Right ventricle myocardium inferior (tissue), 1 donor: Measurements from ENCODE around the gene WDR37. TPM values are rescaled to one million over a fixed set of nuclear protein-coding genes. Genes with fewer than 3 reads are reported as not detected.
A peak's percentile ranks its signal among the peaks of the same experiment; 100 is the strongest.
"Not testable (repeated sequence)": the region's sequence is repeated elsewhere in the genome, so short reads cannot be mapped to it uniquely, and the experiment has no call there.

ENCODE experiments used
- ATAC-seq: fragments of 200-7000 bp; cut with Tn5 transposase; one replicate; pipeline ENCODE4 v1.9.1; 2020; ENCODE audit warnings: mild to moderate bottlenecking, moderate library complexity
- DNase-seq: peaks from one replicate; pipeline ENCODE4 v3.0.0; 2021; ENCODE audit errors: missing footprints
- intact Hi-C: fragments of 100-400 bp; cut with DNase I; formaldehyde crosslinking; loops from one replicate; pipeline ENCODE4 v1.11.0; 2022
- total RNA-seq: library from RNA; stranded (reverse); fragmentation: NEBNext Ultra II Directional; extraction: Animal tissue kit (Norgen Biotek cat#: 25700); gene quantifications from one replicate; pipeline ENCODE4 v1.2.1, GENCODE V29; 2021
- donor health status: DM: no; HTN: yes; CAD: no; lungs with severe emphysema.

WDR37 gene
- total RNA-seq, 1 donor from 2014 or later = 28.9 TPM

DNA sequence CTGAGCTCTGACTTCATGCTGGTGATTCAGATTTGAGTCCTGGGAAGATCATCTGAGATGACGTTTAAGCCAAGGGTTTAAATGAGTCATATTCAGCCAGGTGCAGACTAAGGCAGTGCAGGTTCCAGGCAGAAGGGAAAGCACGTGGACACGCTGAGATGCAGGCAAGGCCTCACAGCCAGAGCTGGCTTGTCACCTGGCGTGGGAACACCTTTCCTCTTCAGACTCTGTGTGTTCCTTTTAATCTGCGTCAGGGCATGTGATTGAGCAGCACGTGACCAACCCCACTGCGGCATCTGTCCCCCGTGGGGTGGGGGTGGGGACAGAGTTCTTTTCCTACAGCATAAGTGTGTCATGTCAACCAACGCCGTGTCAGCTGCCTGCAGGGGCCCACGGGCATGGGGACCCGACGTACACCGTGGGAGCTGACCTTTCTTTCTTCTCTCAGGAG, 19.8 kb upstream of the WDR37 start:
- no peak for ATAC-seq
- intact Hi-C loops = no loop called here
- DNase-seq = no peak

- intact Hi-C loops = no loop called here
- ATAC-seq (no peak), DNase-seq (no peak)
Observed at GRCh38 chr10:1037098-1037497, 19.1 kb upstream of the WDR37 start.

DNA sequence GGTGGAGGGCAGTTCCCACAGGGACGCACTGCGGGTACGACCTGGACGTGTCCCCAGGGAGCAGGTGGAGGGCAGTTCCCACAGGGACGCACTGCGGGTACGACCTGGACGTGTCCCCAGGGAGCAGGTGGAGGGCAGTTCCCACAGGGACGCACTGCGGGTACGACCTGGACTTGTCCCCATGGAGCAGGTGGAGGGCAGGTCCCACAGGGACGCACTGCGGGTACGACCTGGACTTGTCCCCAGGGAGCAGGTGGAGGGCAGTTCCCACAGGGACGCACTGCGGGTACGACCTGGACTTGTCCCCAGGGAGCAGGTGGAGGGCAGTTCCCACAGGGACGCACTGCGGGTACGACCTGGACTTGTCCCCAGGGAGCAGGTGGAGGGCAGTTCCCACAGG, 17.4 kb upstream of the WDR37 start:
- intact Hi-C loops, ATAC-seq, DNase-seq: not testable (repeated sequence)

- DNase-seq (no peak), ATAC-seq (no peak)
- intact Hi-C loops = no loop called here
Observed at GRCh38 chr10:1040133-1040532, 16.1 kb upstream of the WDR37 start.

DNA sequence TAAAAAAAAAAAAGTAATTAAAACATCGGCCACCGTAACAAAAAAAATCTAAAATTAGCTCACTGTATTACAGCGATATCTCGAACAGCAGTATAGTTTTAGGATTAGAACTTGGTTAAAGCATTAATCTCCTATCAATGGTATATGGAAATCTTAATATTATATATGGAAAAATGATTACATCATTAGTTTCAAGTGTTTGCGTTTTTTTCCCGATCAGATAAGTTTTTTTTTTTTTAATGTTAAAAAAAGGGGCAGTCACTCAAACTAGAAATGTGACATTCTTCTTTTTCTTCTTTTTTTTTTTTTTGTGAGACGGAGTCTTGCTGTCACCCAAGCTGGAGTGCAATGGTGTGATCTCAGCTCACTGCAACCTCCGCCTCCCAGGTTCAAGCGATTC, 14.7 kb upstream of the WDR37 start:
- ATAC-seq (no peak), DNase-seq (no peak)
- intact Hi-C loops = no loop called here

- ATAC-seq (peak; percentile 73), DNase-seq (peak; percentile 80)
- intact Hi-C loops = no loop called here
Observed at GRCh38 chr10:1043532-1043995, 12.6 kb upstream of the WDR37 start.

DNA sequence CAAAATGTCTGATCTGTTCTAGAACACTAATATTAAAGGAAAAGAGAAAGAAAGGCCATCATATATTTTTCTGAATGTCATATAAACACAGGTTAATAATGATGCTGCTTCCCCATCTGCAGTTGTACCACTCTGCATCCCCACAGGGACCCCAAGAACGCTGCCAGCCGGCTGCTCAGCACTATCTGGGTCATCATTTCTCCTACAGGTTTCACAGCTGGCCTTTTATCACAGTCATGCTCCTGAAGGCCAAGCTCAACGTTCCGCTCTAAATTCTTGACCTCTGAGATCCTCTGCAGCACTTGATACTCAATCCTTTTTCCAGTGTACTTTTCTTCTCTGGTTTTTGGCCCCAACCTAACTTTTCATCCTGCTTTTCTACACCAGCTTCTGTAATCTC, 12.0 kb upstream of the WDR37 start:
- intact Hi-C loops = no loop called here
- DNase-seq (no peak), ATAC-seq (no peak)

DNA sequence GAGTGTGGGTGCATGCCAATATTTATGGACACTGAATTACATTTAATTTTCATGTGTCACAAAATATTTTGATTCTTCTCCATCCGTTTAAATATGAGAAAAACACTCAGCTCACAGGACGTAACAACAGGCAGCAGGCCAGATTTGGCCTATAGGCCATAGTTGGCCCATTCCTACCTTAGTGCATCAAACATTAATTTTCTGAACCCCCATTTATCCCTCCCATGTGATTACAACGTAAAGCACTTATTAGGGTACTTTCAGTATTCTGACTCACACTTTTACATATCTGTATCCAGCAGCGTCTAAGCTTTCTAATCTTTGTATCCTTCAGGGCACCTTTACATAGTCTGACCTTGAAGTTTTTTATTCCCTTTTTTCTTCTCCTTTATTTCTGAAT, 11.2 kb upstream of the WDR37 start:
- ATAC-seq (no peak), DNase-seq (no peak)
- intact Hi-C loops = loop anchor here (5.0 kb wide), 1 partner anchor 358 kb away; the partner anchor contains the start of gene DIP2C

DNA sequence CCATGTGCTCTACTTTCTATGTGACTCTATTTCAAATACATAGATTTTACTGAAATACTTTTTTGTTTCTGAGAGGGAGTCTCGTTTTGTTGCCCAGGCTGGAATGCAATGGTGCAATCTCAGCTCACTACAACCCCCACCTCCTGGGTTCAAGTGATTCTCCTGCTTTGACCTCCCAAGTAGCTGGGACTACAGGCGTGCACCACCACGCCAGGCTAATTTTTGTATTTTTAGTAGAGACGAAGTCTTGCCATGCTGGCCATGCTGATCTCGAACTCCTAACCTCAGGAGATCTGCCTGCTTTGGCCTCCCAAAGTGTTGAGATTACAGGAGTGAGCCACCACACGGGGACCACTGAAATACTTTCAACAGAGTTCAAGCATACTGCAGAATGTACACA, 10.8 kb upstream of the WDR37 start:
- DNase-seq (no peak), ATAC-seq (no peak)
- intact Hi-C loops = loop anchor here (5.0 kb wide), 1 partner anchor 358 kb away; the partner anchor contains the start of gene DIP2C

DNA sequence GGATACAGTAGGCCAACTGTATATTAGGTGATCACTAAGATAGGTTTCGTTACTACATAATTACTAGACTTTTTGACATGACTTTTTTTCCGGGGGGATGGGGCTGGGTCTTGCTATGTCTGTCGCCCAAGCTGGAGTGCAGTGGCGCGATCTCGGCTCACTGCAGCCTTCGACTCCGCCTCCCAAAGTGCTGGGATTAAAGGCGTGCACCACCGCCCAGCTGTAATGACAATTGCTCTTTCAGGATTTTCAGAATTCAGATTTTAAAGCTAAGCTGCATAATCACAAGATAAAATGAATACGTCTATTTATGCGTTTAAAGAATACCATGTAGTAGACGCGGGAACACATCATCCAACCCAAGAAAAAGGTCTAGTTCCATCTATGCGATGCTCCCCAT, 8.2 kb upstream of the WDR37 start:
- no peak for ATAC-seq
- intact Hi-C loops = loop anchor here (2.0 to 5.0 kb wide), 2 partner anchors 59 to 361 kb away; partner anchors contain the start of genes DIP2C and GTPBP4

DNA sequence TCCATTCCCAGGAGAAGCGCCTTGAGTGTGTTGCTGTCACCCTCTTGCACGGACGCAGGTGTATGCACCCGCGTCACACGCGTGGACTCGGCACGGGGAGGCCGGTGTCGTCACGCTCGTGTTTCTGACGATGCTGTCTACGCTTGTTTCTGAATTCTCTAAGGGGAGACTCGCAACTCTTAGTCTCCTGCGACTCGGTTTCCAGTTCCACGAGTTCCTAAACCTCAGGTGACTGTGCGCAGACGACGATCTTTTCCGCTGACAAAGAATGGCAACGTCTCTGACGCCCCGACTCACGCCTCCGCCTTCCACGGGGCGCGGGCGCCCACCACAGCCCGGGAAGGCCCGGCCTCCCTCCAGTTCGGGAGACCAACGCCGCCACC, 7.8 kb upstream of the WDR37 start:
- intact Hi-C loops = loop anchor here (2.0 to 5.0 kb wide), 2 partner anchors 60 to 361 kb away; partner anchors contain the start of genes DIP2C and GTPBP4
- ATAC-seq = no peak

More for the DNA sequence above, 8.2 kb upstream of the WDR37 start:
- DNase-seq = peak; percentile 62

DNA sequence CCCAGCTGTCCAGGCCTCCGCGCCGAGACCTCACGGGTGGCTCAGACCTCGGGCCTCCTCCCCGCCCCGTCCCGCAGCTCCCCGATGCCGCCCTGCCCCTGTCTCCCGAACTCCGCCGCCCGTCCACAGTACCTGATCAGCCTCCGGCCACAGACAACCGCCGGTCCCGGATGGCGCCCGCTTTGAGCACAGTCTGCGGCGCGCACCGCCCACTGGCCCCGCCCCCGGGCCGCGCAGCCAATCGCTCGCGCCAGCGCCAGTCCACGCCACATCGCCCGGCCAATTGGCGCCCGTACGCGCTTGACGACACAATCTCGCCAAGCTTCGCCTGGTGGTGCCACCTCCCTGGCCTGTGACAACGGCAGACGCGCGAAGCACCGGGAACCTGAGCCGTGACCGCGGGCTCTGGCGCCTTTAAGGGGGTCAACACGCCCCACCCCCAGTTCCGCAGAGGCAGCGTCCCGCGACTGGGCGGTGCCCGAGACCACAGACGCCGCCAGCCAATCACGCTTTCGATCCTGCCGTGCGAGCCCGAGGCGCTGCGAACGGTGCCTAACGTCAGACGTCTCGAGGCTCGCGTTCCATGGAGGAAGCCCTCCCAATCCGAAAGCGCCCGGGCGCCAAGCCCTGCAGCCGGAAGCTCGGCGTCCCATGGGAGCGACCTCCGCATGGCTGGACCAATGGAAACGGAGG, 7.3 kb upstream of the WDR37 start, which contains the start of gene IDI1:
Gene IDI1, minus strand, starts transcription at position 388 of the 693 bp plus-strand sequence. Its CDS starts 116 bp downstream, at position 272.
- intact Hi-C loops = loop anchor here (2.0 to 5.0 kb wide), 2 partner anchors 60 to 362 kb away; partner anchors contain the start of genes DIP2C and GTPBP4

More for the DNA sequence above, 7.8 kb upstream of the WDR37 start:
- DNase-seq = peak; percentile 71

DNA sequence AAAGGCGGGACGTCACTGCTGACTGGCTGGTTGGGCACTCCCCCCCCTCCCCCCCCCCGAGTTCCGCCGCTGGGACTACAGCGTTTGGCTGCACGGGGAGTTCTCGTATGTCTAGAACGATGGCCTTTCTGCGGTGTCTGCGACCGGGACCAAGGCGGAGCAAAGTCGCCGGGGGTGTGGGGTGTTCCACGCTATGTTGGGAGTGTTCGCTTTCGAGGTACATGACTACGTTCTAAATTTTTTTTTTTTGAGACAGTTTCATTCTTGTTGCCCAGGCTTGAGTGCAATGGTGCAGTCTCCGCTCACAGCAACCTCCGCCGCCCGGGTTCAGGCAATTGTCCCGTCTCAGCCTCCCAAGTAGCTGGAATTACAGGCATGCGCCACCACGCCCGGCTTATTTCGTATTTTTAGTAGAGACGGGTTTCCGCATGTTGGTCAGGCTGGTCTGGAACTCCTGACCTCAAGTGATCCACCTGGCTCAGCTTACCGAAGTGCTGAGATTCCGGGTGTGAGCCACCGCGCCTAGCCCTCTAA, 6.7 kb upstream of the WDR37 start:
- intact Hi-C loops = loop anchor here (2.0 to 5.0 kb wide), 2 partner anchors 61 to 362 kb away; partner anchors contain the start of genes DIP2C and GTPBP4
- ATAC-seq (no peak), DNase-seq (no peak)

More for the DNA sequence above, 7.3 kb upstream of the WDR37 start, which contains the start of gene IDI1:
- peak; percentile 97 for ATAC-seq
- DNase-seq = peak; percentile 99

- intact Hi-C loops = loop anchor here (10.0 kb wide), 1 partner anchor 115 kb away; the partner anchor contains the start of gene LARP4B
- no peak for DNase-seq
- no peak for ATAC-seq
Observed at GRCh38 chr10:1050145-1050544, 6.0 kb upstream of the WDR37 start.

- intact Hi-C loops = loop anchor here (10.0 kb wide), 1 partner anchor 116 kb away; the partner anchor contains the start of gene LARP4B
Observed at GRCh38 chr10:1050554-1050953, 5.6 kb upstream of the WDR37 start.

GRCh38 chr10:1054684-1055083, 1.5 kb upstream of the WDR37 start:
- intact Hi-C loops = loop anchor here (10.0 kb wide), 1 partner anchor 120 kb away; the partner anchor contains the start of gene LARP4B
- no peak for ATAC-seq
- no peak for DNase-seq

More at GRCh38 chr10:1050554-1050953, 5.6 kb upstream of the WDR37 start:
- no peak for DNase-seq
- no peak for ATAC-seq

DNA sequence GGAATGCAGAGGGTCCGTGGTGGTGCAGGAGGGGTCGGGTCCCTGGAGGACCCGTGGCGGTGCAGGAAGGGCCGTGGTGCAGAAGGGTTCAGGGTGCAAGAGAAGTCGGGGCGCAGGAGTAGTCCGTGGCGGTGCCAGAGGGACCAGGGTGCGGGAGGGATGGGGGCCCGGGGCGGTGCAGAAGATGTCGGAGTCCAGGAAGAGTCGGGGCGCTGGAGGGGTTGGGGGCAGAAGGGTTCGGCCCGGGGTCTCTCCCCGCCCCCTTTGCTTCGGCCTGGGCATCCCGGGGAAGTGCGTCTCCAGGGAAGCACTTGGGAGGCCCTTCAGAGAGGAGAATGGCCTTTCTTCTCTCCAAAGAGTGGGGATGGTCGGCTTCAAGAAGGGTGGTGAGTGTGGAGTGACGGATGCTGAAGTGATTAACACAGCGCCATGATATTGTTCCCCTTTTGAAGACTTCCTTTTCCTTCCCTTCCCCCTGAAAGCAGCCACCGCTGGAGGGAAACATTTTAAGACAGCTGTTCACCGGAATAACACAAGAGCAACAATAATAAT, 997 bp downstream of the WDR37 start:
- intact Hi-C loops = loop anchor here (10.0 kb wide), 1 partner anchor 122 kb away; the partner anchor contains the start of gene LARP4B
- DNase-seq (no peak), ATAC-seq (peak; percentile 21)

DNA sequence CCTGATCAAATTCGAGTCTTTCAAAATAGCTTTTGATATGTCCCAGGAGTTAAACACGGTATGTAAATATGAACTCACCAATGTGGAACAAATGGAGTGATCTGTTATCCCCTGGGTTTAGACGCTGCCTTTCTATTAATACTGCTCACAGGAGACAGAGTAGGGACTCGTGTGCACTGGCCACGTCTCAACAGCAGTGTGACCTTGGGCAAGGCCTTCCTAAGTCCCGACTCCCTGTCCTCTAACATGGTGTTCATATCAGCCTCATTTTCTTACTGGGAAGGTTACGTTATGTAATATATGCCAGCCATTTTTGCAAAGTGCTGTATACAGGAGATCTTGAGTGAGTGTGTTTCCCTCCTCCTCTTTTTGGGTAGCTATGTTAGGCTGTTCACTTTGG, 1.8 kb downstream of the WDR37 start:
- DNase-seq (no peak), ATAC-seq (peak; percentile 51)
- intact Hi-C loops = loop anchor here (10.0 kb wide), 1 partner anchor 123 kb away; the partner anchor contains the start of gene LARP4B

DNA sequence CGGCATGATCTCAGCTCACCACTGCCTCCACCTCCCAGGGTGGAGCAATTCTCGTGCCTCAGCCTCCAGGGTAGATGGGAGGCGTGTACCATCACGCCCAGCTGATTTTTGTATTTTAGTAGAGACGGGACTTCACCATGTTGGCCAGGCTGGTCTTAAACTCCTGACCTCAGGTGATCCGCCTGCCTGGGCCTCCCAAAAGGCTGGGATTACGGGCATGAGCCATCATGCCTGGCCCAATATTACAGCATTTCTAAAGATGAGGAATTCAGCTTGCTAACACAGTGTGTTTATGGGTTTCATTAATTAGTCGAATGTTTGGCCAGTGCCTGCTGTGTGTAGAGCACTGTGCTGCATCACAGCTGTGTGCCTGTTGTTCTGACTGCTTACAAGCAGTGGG, 3.7 kb downstream of the WDR37 start:
- intact Hi-C loops = loop anchor here (10.0 kb wide), 1 partner anchor 125 kb away; the partner anchor contains the start of gene LARP4B
- no peak for ATAC-seq
- DNase-seq = no peak
